Neural cell (in vitro differentiated cells): Measurements from ENCODE around the gene ROR1.

ENCODE experiments used
- CTCF ChIP-seq: fragments of 450-650 bp; IDR thresholded peaks from 2 replicates; pipeline ENCODE4 v1.5.1; 2014; ENCODE audit warnings: antibody characterized with exemption, mild to moderate bottlenecking, moderate library complexity; ENCODE audit not compliant: poor library complexity, severe bottlenecking
- EP300 ChIP-seq: fragments of 450-650 bp; conservative IDR thresholded peaks from 2 replicates; pipeline ENCODE4 v1.6.1; 2014; ENCODE audit warnings: antibody characterized with exemption, mild to moderate bottlenecking, moderate library complexity; ENCODE audit not compliant: poor library complexity, severe bottlenecking
- EZH2 ChIP-seq: fragments of 200-600, 300-800 bp; shearing (Covaris generic), sonication (generic); IDR thresholded peaks from 2 replicates; pipeline ENCODE4 v1.6.1; 2014; ENCODE audit warnings: antibody characterized with exemption, low read length, borderline replicate concordance, mild to moderate bottlenecking; ENCODE audit not compliant: insufficient read depth, poor library complexity, severe bottlenecking
- POLR2AphosphoS5 ChIP-seq: IDR thresholded peaks from 2 replicates; pipeline ENCODE4 v1.6.1; 2012
- RAD21 ChIP-seq: fragments of 450-650 bp; conservative IDR thresholded peaks from 2 replicates; pipeline ENCODE4 v1.6.1; 2014; ENCODE audit warnings: antibody characterized with exemption, mild to moderate bottlenecking, moderate library complexity
- REST ChIP-seq: IDR thresholded peaks from 2 replicates; pipeline ENCODE4 v1.6.1; 2012; ENCODE audit warnings: borderline replicate concordance
- SMC3 ChIP-seq: fragments of 450-650 bp; conservative IDR thresholded peaks from 2 replicates; pipeline ENCODE4 v1.6.1; 2014; ENCODE audit warnings: antibody characterized with exemption, mild to moderate bottlenecking, moderate library complexity; ENCODE audit not compliant: poor library complexity
- TAF1 ChIP-seq: IDR thresholded peaks from 2 replicates; pipeline ENCODE4 v1.6.1; 2012; ENCODE audit warnings: low read depth

- TF ChIP-seq SMC3 (no peak), CTCF (no peak), REST (no peak), POLR2AphosphoS5 (no peak), EP300 (no peak), EZH2 (no peak), RAD21 (no peak), TAF1 (no peak)
These were observed 90.4 kb downstream of the ROR1 start for GRCh38 chr1:63864224-63864641.
